K562 (cell line): Measurements from ENCODE around the gene GLIS1.

Experiments
- GABPA ChIP-seq: fragments of 200-800 bp; sonication (Bioruptor generic); conservative IDR thresholded peaks from 2 replicates; pipeline ENCODE4 v1.6.1; 2016; ENCODE audit warnings: low read depth, missing genetic modification characterization, missing compliant biosample characterization
- NR2C2 ChIP-seq, 2 experiments: fragments of 200-800 bp in 1 of 2; sonication (Bioruptor generic) in 1 of 2; sonication (generic) in 1 of 2; formaldehyde crosslinking in 1 of 2; IDR thresholded peaks; 2 replicates each; pipeline versions ENCODE4 v1.6.1 to v1.8.0; 2016 to 2022; ENCODE audit warnings: mild to moderate bottlenecking in 1 of 2, missing compliant biosample characterization in 1 of 2, missing genetic modification characterization in 1 of 2, missing genetic modification reagents in 1 of 2
- PTBP1 ChIP-seq: fragments of 200-400 bp; formaldehyde crosslinking; IDR thresholded peaks from 2 replicates; pipeline ENCODE4 v1.6.1; 2017; ENCODE audit warnings: low read depth, low read length
- SMARCA4 ChIP-seq: fragments of 450-650 bp; IDR thresholded peaks from 2 replicates; pipeline ENCODE4 v1.6.1; 2016
- TAF1 ChIP-seq: IDR thresholded peaks from 2 replicates; pipeline ENCODE4 v1.6.1; 2011; ENCODE audit warnings: mild to moderate bottlenecking, low read length, moderate library complexity; ENCODE audit not compliant: insufficient read depth, control insufficient read depth, severe bottlenecking; ENCODE audit errors: extremely low read depth
- ZFP30 ChIP-seq: fragments of 250-450 bp; sonication (Bioruptor Pico); IDR thresholded peaks from 2 replicates; pipeline ENCODE4 v1.8.0; 2022; ENCODE audit warnings: moderate library complexity, mild to moderate bottlenecking, inconsistent platforms, borderline replicate concordance
- ZNF589 ChIP-seq: fragments of 200-800 bp; sonication (Bioruptor generic); IDR thresholded peaks from 2 replicates; pipeline ENCODE4 v1.6.1; 2016; ENCODE audit warnings: low read depth, missing genetic modification characterization, missing compliant biosample characterization
- TF ChIP-seq, protein P1 (sequence below): fragments of 250-450 bp; sonication (Bioruptor Pico); IDR thresholded peaks from 2 replicates; pipeline ENCODE4 v1.8.0; 2022; ENCODE audit warnings: inconsistent platforms

- TF ChIP-seq SMARCA4 (no peak), PTBP1 (no peak), NR2C2 (CRISPR knock-in tag; IDR thresholded peaks at IDR 0.05) (no peak), NR2C2 (tag; IDR thresholded peaks at IDR 0.05) (no peak), TAF1 (no peak), ZFP30 (no peak), GABPA (tag) (no peak), ZNF589 (CRISPR knock-in tag) (no peak)
- TF ChIP-seq, protein P1, sequence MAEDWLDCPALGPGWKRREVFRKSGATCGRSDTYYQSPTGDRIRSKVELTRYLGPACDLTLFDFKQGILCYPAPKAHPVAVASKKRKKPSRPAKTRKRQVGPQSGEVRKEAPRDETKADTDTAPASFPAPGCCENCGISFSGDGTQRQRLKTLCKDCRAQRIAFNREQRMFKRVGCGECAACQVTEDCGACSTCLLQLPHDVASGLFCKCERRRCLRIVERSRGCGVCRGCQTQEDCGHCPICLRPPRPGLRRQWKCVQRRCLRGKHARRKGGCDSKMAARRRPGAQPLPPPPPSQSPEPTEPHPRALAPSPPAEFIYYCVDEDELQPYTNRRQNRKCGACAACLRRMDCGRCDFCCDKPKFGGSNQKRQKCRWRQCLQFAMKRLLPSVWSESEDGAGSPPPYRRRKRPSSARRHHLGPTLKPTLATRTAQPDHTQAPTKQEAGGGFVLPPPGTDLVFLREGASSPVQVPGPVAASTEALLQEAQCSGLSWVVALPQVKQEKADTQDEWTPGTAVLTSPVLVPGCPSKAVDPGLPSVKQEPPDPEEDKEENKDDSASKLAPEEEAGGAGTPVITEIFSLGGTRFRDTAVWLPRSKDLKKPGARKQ (CRISPR knock-in tag) = no peak
Observed at GRCh38 chr1:53730224-53730865, 8.6 kb downstream of the GLIS1 start.
